ENCODE results near the gene ARF5.
"Not testable (repeated sequence)": the region's sequence is repeated elsewhere in the genome, so short reads cannot be mapped to it uniquely, and the experiment has no call there.

The ARF5 gene

DNA sequence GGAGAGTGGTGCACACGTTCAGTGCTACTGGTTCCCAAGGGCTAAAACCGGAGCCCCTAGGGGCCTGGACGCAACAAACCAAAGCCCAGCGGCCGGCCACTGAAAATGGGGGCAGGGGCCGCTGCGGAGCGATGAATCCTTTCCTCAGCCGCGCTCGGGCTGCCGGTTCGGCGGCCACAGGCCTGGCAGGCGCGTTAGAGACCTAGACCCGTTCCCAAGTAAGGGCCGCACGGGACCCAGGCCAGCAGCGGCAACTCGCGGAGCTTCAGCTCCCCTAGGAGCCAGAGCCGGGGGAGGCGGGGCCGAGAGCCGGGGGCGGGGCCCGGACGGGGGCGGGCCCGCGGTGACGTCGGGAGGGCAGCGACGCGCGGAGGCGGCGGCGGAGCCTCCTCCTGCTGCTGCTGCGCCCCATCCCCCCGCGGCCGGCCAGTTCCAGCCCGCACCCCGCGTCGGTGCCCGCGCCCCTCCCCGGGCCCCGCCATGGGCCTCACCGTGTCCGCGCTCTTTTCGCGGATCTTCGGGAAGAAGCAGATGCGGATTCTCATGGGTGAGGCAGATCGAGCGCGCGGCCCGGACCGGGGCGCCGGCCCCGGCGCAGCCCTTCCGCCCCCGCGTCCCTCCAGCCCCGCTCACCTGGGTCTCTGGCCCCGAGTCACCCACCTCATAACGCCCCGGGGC, at the start of gene ARF5:
TSS of gene ARF5 (plus strand) at position 393 of the 678 bp plus-strand sequence. CDS start at position 481, 88 bp downstream.
- no peak for FAIRE-seq

DNA sequence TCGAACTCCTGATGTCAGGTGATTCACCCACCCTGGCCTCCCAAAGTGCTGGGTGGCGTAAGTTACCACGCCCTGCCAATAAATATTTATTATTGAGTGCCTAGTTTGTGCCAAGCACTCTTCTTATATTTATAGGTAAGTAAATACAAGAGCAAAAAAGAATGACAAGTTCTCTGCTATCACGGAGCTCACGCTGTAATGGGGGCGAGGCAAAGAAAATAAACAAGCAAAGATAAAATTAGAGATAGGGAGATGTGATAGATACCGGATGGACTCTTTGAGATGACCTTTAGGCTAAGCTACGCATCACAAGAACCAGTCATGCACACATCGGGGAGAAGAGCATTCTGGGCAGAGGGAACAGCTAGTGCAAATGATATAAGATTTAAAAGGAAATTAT, 49.1 kb upstream of the ARF5 start:
- FAIRE-seq = no peak

DNA sequence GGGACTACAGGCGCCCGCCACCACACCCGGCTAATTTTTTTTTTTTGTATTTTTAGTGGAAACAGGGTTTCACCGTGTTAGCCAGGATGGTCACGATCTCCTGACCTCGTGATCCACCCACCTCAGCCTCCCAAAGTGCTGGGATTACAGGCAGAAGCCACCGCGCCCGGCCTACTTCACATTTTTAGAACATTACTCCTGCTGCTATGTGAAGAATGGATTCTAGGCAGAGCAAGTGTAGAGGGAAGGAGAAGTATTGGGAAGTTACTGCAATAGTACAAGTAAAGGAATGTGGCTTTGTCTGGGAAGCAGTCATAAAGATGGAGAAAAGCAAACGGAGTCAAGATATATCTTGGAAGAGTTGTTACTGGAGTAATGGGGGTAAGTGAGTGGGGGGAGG, 47.8 kb upstream of the ARF5 start:
- not testable (repeated sequence) for FAIRE-seq

DNA sequence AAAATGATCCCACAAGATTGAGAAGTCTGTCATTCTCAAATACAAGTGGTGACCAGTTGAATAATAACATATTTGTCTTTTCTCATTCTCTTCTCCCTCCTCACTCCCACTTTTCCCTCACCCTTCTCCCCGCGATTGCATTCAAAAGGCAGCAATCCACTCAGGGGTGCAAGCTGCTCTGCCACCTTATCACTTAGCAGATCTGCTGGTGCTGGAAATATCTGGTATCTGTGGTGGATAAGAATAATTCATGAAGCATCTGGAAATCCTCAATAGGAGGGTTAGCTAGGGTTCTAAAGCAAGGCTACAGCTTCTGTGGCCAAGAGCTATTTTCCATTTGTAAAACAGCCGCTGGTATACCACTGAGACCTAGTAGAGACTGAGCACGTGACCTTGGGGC, 46.7 kb upstream of the ARF5 start:
- no peak for FAIRE-seq

DNA sequence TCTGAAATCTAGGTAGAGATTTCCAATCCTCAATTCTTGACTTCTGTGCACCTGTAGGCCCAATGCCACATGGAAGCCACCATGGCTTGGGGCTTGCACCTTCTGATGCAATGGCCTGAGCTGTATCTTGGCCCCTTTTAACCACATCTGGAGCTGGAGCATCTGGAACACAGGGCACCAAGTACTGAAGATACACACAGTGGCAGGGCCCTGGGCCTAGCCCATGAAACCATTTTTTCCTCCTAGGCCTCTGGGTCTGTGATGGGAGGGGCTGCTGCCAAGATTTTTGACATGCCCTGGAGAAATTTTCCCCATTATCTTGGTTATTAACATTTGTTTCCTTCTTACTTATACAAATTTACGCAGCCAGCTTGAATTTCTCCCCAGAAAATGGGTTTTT, 41.9 kb upstream of the ARF5 start:
- no peak for FAIRE-seq

DNA sequence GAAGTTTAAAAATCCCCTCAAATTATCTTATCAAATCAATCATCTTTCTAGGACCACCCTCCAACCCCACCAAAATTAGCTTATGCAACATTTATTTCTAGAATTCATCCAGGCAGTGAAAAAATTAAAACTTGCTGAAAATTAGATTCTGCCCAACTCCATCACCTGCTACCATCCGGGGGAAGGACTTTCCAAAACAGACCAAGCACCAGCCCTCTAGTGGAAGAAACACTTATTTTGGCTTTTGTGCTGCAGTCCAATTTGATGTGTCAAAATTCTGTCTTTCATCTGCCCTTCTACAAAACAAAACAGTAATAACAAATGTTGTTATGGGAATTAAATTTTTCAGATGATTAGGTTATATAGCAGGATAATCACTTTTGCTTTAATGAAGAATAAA, 38.0 kb upstream of the ARF5 start:
- FAIRE-seq = no peak

DNA sequence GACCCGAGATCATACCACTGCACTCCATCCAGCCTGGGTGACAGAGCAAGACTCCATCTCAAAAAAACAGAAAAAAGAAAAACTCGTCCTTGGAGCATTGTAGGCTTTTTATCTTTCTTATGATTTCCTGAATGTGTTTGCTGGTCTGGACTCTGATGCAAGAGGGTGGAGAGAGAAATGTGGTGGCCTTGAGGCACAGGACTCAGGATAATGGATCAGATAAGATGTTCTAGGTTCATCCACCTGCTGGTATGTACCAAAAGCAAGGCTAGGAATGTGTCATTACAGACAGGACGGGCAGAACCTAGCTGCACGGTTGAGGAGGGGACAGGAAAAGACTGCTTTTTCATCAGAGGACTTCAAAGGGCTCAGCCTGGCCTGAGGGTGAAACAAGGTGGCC, 36.3 kb upstream of the ARF5 start:
- no peak for FAIRE-seq

DNA sequence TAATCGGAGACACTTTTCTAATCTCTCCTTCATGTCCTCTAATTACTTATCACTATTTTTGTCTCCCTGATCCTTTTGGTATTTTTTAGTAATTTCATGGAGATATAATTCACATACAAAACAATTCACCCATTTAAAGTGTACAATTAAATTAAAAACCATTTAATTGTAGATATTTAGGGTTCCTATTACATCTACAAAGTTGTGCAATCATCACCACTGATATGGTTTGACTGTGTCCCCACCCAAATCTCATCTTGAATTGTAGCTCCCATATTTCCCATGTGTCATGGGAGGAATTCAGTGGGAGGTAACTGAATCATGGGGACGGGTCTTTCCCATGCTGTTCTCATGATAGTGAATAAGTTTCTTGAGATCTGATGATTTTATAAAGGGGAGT, 31.8 kb upstream of the ARF5 start:
- FAIRE-seq = no peak

DNA sequence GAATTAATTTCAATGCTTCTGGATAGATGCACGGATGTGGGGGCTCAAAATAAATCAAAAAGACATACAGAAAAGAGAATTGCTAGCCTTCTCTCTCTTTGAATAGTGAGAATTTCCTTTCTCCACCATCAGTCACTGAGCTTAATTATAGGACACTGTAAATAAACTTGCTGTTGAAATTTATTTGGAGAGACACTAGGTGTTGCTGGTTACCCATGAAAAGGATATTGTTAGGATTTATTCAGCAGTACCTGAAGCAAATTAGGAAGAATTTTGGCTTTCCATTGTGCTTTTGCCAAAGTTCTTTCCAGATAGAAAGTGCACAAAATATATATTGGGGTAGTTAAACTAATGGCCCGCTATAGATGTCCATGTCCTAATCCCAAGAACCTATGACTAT, 30.4 kb upstream of the ARF5 start:
- FAIRE-seq = no peak

DNA sequence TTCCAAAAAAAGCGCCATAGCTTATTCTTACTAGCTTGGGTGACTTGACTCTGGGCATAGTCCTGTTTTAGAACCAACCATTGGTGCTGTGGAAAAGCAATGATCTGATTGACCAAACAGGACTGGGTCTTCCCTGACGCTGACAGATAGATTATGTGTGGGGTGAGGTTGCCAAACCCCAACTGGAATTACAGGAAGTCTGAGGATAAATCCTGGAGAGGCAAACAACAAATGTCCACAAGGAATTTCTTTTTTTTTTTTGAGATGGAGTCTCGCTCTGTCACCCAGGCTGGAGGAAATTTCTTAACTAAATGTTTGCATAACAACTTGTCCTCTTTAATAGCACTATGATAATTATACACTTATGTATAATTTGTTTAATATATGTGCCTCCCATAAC, 22.0 kb upstream of the ARF5 start:
- no peak for FAIRE-seq

DNA sequence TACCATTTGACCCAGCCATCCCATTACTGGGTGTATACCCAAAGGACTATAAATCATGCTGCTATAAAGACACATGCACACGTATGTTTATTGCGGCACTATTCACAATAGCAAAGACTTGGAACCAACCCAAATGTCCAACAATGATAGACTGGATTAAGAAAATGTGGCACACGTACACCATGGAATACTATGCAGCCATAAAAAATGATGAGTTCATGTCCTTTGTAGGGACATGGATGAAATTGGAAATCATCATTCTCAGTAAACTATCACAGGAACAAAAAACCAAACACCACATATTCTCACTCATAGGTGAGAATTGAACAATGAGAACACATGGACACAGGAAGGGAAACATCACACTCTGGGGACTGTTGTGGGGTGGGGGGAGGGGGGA, 20.2 kb upstream of the ARF5 start:
- FAIRE-seq = not testable (repeated sequence)

DNA sequence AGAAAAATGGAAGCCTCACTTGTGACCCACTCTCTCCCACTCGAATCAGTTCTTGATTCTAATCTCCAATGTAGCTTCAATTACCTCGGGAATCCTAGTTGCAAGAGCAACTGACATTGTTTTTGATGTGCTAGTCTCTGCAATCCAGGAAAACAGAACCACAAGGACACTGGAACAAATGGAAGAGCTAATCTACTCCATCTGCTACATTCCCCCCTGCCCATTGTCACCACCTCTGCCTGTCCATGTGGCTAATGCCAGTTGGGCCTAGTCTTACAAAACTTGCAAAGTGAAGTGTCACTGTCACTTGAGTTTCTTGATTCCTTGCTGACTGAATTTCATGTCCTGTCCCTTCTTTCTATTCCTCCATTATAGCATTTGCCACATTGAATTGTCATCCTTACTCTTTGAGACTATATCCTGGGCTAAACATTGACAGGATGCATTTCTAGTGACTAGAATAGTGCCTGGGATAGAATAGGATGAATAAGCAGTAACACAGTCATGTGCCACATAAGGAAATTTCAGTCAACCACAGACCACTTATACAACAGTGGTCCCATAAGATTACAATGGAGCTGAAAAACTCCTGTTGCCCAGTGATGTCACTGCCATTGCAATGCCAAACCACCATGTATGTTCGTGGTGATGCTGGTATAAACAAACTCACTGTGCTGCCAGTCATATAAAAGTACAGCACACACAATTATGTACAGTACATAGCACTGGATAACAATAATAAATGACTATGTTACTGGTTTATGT, 16.3 kb upstream of the ARF5 start:
- no peak for FAIRE-seq

DNA sequence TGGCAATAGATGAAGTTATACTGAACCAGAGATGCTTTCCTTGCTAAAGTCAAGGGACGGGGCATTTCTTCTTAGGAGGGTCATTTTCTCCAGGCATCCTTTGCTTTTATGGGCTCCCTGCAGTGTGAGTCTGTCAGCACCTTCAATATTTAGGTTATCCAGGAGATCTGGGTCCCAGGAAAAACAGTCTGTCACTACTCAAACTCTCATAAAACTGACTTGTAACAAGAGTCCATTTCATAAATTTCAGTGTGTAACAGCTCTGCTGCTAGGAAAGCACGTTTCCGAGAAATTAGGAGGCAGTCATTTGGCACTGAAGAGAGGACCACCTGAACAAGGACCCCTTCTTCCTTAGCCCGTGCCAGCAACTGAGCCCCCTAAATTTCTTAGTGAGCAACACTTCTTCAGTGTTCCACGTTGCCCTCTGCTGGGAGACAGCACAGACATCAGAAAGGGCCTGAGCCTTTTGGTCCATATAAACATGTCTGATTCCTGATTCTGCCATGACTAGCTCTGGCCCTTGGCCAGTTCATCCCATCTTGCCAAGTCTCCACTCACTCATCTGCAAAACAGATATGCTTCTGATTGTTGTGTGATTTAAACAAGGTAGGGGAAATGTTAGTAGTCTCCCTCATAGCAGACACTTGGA, 10.1 kb upstream of the ARF5 start:
- no peak for FAIRE-seq

DNA sequence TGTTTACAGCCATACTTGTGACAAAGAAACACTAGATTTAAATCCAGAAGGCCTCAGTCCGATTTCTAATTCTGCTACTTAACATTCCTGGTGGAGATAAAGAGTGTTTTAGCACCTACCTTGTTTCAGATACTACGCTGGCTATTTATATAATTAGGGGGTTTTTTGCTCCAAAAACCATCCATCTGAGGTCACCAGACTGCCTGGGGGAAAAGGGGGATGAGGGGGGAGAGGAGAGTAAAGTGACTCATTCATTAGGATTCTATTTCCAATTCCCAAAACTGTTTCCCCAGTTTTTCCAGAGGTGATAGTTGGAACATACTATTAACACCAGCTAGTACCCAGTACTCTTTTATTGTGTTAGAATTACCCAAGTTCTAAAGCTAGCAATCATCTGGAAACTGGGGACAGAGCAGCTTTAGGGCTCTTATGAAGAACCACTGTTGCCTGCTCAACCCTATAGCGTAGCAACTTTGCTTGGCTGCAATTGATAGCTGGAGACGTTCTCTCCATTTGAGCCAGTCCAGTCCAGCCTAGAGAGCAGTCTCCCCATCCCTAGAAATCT, 9.4 kb upstream of the ARF5 start:
- no peak for FAIRE-seq

DNA sequence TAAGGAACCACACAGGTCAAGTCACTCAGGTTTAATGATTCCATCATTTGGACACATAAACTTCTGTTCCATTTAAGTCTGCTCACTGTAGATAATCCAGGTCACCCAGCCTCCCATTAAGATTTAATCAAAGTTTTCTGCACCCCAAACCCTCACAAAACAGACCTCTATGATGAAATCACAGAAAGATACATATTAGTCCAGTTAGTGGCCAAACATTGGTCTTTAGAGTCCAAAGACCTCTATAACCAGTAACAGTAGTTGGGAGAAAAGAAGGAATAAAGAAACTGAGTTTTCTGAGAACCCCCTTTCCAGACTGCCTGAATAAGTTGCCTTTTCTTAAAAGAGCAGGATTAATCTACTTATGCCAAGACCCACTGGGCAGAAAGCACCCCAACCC, 7.6 kb upstream of the ARF5 start:
- FAIRE-seq = no peak

DNA sequence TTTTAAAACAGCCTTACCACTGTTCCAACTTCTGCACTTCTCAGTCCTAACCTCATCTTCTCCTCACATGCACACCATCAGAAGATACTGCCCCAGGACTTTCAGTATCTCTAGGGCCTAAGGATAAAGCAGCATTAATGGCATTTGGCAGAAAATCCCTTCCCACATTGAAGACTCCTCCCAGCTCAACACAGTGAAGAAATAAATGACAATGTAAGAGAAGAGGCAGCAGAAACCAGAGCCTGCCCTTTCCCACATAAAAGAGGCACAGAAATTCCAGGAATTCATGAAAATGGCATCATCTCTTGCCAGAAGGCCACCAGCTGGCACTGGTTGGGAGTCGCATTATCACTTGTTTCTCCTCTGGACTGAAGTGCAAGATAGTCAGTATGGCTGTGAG, 6.5 kb upstream of the ARF5 start:
- FAIRE-seq = no peak

DNA sequence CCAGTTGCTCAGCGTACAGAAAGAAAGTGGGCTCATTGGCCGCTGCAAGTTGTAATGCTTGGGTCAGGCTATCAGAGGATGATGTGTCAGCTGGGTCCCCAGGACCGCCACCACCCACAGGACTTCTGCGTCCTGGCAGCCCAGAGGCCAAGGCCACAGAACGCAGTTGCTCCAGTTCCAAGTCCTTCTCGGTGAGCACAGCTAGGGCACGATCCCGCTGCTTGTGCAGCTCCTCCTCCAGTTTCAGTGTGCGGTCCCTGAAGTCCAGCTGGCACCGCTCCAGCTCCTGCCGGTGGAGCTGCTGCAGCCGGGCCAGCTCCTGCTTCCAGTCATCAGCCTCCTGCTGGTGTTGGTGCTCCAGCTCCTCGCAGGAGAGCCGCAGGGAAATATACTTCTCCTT, 5.8 kb upstream of the ARF5 start:
- FAIRE-seq = no peak

DNA sequence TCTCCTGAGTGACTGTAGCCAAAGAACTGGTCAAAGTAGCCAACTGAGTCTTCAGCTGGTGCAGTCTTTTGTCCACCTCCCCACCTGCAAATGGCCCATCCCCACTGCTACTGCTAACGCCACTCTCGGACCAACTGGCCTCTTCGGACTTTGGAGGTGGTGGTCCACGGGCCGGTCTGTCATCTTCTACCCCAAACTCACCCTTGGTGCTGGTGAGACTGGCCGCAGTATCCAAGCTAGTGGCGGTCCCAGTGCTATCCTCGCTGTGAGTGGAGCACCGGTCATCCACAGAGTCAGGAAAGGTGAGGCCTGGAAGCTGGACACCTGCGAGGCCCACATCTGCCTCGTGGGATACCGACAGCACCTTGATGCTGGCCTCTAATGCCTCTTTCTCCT, 3.6 kb upstream of the ARF5 start:
- FAIRE-seq = no peak

DNA sequence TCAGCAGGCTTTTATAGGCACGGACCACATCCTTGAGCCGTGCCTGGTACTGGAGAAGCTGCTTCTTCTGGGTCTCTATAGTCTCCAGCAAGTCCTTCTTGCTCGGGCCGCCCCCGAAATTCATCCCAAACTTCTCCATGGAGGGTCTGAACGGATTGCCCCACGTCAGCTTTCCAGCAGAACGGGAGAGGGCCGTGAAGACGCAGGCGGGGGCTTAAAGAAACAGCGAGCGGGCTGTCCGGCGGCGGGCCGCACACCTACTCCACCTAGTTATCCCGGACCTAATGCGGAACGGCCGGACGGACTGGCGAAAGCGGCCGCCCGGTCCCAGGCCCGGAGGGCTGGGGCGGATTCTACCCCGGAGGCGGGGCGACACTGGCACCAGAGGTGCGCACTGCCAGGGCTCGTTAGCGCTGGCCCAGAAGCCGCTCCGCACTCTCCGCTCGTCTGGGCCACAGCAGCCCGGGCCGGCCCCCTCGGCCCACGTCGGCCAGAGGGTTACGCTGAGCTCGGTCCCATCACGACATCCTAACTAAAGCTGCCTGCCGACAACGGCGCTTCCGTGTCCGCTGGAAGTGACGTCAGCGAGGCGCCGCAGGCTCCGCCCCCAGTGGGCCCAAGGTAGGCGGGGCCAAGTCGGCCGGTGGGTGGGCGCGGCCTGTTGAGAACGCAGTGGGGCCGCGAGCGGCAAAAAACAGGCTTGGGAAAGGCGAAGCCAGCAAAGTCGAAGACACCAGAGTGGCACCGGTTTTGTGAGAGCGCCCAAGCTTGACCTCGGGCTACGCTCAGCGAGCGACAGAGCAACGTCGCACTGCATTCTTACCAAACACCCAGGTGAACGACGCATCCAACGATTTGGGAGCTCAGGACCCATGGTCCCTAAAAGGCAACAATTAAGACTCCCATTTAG, 2.9 kb upstream of the ARF5 start, which contains the start of gene GCC1:
TSS of gene GCC1 (minus strand) at position 553 of the 910 bp plus-strand sequence. CDS start at position 139, 414 bp downstream.
- no peak for FAIRE-seq

DNA sequence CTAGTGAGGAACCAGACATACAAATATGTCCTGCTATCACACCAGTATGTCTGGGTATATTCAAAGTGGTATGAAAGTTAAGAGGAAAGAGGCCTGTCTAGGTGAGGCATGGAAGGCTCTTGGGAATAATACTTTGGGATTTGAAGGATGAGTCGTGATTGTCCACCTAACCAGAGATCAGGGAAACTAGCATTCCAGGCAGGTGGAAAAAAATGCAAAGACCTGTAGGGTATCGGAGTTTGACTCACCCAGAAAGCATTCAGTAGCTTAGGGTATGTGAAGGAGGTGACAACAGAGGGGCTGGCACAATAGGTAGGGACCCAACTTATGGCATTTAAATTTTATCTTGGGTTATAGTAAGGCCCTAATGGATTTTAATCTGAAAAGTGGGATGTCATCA, 1.9 kb upstream of the ARF5 start:
- FAIRE-seq = no peak

DNA sequence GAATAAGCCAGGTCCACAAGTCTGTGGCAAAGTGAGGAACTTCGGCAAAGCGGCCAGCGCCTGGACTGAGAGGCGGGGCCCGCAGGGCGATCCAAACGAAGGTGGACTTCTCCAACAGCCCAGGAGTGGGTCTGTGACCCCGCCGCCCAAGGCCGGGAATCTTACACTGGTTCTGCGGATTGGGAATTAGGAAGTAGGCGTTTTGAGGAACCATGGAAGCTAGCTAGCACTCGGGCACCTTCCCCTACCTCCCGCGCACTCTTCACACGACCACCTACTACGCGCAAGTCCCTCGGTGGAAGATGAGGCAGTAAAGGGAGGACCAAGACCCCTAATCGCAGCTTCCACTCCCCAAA, 570 bp upstream of the ARF5 start:
- FAIRE-seq = no peak

DNA sequence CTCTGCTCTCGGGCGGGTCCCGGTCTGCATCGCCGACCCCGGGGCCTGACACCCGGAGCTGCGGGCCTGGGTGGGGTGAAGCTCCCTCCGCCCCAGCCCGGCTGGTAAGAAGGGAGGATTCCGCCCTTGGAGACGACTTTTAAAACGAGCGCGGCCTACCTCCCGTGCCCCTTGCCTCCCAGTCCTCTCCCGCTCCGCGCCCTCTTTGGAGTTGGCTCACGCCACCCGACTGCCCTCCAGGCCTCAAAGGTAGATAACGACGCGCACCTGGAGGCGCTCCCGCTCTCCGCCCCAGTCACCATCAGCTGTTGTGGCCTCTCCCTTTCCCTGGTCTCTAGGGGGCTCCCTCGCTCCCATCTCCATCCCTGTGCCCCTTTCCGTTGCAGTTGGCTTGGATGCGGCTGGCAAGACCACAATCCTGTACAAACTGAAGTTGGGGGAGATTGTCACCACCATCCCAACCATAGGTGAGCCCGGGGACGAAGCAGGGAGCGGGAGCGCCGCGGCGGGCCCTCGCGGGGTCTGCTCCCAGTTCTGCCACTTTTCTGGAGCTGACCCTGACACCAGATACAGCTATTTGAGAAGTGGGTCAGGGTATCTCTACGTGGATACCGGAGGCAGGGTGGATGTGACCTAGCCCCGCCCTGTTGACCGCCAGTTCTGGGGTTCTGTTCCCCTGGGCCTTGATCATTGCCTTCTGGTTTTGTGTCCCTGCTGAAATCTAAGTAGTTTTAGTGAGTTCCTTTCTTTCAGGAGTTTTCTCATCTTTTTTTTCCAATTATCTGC, 679 bp downstream of the ARF5 start:
- no peak for FAIRE-seq
